ENCODE measurements around the gene BEST3. TPM values are rescaled to one million over a fixed set of nuclear protein-coding genes. Genes with fewer than 3 reads are reported as not detected.

Gene BEST3
- total and polyA plus RNA-seq, 7 donors, result 41.8 to 181 (median 141) TPM

DNA sequence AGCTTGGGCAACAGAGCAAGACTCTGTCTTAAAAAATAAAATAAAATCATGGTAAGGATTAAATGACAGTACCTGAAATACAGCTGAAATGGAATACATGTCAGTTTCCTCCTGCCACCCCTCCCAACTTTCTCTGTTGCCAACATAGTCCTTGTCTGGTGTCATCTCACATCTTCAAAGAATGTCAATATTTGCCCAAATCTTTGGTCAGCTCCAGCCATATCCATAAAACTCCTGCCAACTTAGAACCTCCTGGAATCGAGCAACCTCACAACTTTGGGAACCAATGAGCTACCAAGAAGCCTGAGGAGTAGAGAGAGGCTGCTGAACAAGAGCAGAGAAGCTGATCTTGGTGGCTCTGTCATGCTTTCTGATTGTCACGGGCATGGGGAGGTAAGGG, 77.6 kb downstream of the BEST3 start:
- Histone ChIP-seq H3K27me3 (ENCODE audit: insufficient read depth in 3 of 3, low read length in 2 of 3) (no peaks in the 10 kb centered on the region), H3K27ac (no peak overlapping the region), H3K4me1 (no peaks in the 10 kb centered on the region), H3K36me3 (ENCODE audit: insufficient read depth in 1 of 2, low read depth in 1 of 2) (no peaks in the 10 kb centered on the region), H3K4me3 (no peak overlapping the region), H3K9me3 (no peaks in the 10 kb centered on the region)
- DNase-seq (no peak), ATAC-seq (no peak)
- intact Hi-C loops (cut with DNase I), result no loop called here
- WGBS, 3 donors, result 81 to 88% (median 86%) methylated on average over 2 of the region's 2 CpGs
- TF ChIP-seq, protein P1, sequence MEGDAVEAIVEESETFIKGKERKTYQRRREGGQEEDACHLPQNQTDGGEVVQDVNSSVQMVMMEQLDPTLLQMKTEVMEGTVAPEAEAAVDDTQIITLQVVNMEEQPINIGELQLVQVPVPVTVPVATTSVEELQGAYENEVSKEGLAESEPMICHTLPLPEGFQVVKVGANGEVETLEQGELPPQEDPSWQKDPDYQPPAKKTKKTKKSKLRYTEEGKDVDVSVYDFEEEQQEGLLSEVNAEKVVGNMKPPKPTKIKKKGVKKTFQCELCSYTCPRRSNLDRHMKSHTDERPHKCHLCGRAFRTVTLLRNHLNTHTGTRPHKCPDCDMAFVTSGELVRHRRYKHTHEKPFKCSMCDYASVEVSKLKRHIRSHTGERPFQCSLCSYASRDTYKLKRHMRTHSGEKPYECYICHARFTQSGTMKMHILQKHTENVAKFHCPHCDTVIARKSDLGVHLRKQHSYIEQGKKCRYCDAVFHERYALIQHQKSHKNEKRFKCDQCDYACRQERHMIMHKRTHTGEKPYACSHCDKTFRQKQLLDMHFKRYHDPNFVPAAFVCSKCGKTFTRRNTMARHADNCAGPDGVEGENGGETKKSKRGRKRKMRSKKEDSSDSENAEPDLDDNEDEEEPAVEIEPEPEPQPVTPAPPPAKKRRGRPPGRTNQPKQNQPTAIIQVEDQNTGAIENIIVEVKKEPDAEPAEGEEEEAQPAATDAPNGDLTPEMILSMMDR (IDR thresholded peaks at IDR 0.05), result no peak

DNA sequence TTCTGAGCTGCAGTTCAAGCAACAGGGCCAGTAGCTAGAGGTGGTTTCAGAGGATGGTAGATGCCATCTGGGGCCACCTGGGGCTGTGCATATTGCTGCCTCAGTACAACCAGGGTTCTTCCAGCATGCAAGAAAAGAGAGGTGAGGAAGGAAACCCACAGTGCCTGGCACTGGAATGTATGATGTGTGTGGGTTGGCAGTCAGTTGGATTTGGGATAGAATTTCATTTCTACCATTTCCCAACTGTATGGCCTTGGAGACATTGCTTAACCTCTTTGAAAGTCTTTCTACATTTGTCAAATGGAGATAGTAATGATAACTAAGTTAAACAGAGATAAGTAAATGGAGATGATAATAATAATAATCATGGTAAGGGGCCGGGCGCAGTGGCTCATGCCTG, 78.2 kb downstream of the BEST3 start:
- Histone ChIP-seq H3K27me3 (ENCODE audit: insufficient read depth in 3 of 3, low read length in 2 of 3) (no peaks in the 10 kb centered on the region), H3K4me1 (no peaks in the 10 kb centered on the region), H3K27ac (no peak overlapping the region), H3K4me3 (no peak overlapping the region), H3K9me3 (no peaks in the 10 kb centered on the region), H3K36me3 (ENCODE audit: insufficient read depth in 1 of 2, low read depth in 1 of 2) (no peaks in the 10 kb centered on the region)
- intact Hi-C loops (cut with DNase I), result no loop called here
- 97 to 98% (median 98%) methylated on average over 2 of the region's 2 CpGs for WGBS, 3 donors
- DNase-seq (no peak), ATAC-seq (no peak)
- TF ChIP-seq, protein P1 (IDR thresholded peaks at IDR 0.05), result no peak

DNA sequence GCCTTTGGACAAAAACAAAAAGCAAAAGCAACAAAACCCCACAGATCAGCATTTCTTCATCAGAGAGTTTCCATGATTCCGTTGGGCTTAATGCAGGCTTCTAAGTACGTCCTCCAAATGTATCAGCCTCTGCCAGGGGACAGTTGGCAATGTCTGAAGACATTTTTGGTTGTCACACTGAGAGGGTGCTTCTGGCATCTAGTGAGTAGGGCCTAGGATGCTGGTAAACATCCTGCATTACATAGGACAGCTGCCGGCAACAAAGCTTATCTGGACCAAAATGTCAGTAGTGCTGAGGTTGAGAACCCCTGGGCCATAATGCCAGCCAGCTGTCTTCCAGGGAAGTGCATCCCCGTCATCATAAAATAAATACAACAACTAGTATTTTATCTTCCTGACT, 79.0 kb downstream of the BEST3 start:
- WGBS, 3 donors, result 41 to 72% (median 65%) methylated on average over 4 of the region's 4 CpGs
- H3K4me1 ChIP-seq, result no peaks in the 10 kb centered on the region
- TF ChIP-seq, protein P1 (IDR thresholded peaks at IDR 0.05), result no peak
- no peaks in the 10 kb centered on the region for H3K27me3 ChIP-seq (ENCODE audit: insufficient read depth in 3 of 3, low read length in 2 of 3)
- no peaks in the 10 kb centered on the region for H3K9me3 ChIP-seq
- intact Hi-C loops (cut with DNase I), result no loop called here
- no peak for DNase-seq
- H3K4me3 ChIP-seq, result no peak overlapping the region
- no peaks in the 10 kb centered on the region for H3K36me3 ChIP-seq (ENCODE audit: insufficient read depth in 1 of 2, low read depth in 1 of 2)
- no peak overlapping the region for H3K27ac ChIP-seq
- ATAC-seq, result no peak

DNA sequence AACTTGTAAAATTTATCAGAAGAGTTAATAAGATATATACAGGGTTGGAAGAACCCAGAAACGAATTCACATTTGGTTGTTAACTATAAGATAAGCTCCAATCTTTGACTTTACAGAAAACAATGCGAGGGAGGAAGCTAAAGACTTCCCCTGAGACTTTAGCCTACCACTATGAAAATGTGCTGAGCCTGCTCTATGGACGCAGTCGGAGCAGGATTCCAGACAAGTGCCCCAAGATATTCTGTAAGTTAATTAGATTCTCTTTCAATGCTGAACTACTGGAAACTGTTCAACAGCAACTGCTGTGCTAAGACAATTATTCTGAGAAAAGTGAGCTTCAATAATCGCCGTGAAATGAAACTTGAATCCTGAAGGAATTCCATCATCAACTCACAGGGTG, 80.1 kb downstream of the BEST3 start:
- H3K27ac ChIP-seq, result no peak overlapping the region
- no peaks in the 10 kb centered on the region for H3K4me1 ChIP-seq

DNA sequence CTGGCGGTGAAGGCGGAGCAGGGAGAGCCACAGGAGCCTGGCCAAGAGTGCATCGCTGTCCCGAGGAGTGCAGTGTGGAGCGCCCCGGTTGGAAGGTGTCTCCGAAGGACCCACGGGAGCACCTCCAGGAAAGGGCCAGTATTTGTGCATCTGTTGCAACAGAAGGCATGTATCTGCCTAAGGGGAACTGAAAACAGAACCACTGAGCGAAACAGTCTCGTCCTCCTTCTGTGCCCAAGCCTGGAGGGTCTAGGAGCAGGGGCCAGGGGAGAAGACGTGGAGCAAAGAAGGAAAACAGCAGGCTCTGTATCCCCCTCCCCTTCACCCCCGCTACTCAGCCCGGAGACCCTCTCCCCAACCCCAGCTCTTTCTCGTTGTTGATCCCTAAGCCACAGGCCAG, 83.1 kb downstream of the BEST3 start:
- no peaks in the 10 kb centered on the region for H3K27me3 ChIP-seq (ENCODE audit: insufficient read depth in 3 of 3, low read length in 2 of 3)
- DNase-seq (no peak), ATAC-seq (no peak)
- intact Hi-C loops (cut with DNase I), result no loop called here
- 69 to 71% (median 69%) methylated on average over 14 of the region's 14 CpGs for WGBS, 3 donors
- H3K4me1 ChIP-seq, result no peaks in the 10 kb centered on the region
- no peaks in the 10 kb centered on the region for H3K9me3 ChIP-seq
- no peak overlapping the region for H3K27ac ChIP-seq
- TF ChIP-seq, protein P1 (IDR thresholded peaks at IDR 0.05), result no peak
- no peaks in the 10 kb centered on the region for H3K36me3 ChIP-seq (ENCODE audit: insufficient read depth in 1 of 2, low read depth in 1 of 2)
- H3K4me3 ChIP-seq, result no peak overlapping the region

More for the DNA sequence above, 80.1 kb downstream of the BEST3 start:
- DNase-seq (no peak), ATAC-seq (no peak)
- TF ChIP-seq, protein P1 (IDR thresholded peaks at IDR 0.05), result no peak
- intact Hi-C loops (cut with DNase I), result no loop called here
- 42 to 50% (median 47%) methylated on average over 6 of the region's 6 CpGs for WGBS, 3 donors
- Histone ChIP-seq H3K36me3 (ENCODE audit: insufficient read depth in 1 of 2, low read depth in 1 of 2) (no peaks in the 10 kb centered on the region), H3K9me3 (no peaks in the 10 kb centered on the region), H3K27me3 (ENCODE audit: insufficient read depth in 3 of 3, low read length in 2 of 3) (no peaks in the 10 kb centered on the region), H3K4me3 (no peak overlapping the region)
